Effector memory CD8-positive, alpha-beta T cell (primary cell): ENCODE results near the gene NEMF.
"Not testable (repeated sequence)": the region's sequence is repeated elsewhere in the genome, so short reads cannot be mapped to it uniquely, and the experiment has no call there.

ENCODE experiments used
- ATAC-seq: fragments of 150-1000 bp; cut with Tn5 transposase; replicated peaks from 2 replicates; pipeline ENCODE4 v1.10.0; 2021; ENCODE audit warnings: mild to moderate bottlenecking, moderate library complexity
- DNase-seq, 3 experiments: peaks; one replicate each; pipeline ENCODE4 v3.0.0; 2021
- H3K27ac Mint-ChIP-seq, 2 donors: one replicate each; pipeline ENCODE4 v1.8.0; 2022; ENCODE audit warnings: mild to moderate bottlenecking in 2 of 2, mixed read lengths in 2 of 2, moderate library complexity in 2 of 2
- H3K27me3 Mint-ChIP-seq, 2 donors: one replicate each; pipeline ENCODE4 v1.8.0; 2022; ENCODE audit warnings: mixed read lengths in 2 of 2
- H3K36me3 Mint-ChIP-seq: one replicate; pipeline ENCODE4 v1.8.0; 2022; ENCODE audit warnings: mild to moderate bottlenecking, moderate library complexity, mixed read lengths; ENCODE audit not compliant: insufficient read depth
- H3K4me1 Mint-ChIP-seq, 2 donors: one replicate each; pipeline ENCODE4 v1.8.0; 2022; ENCODE audit warnings: low read depth in 2 of 2, mixed read lengths in 2 of 2
- H3K4me3 Mint-ChIP-seq, 2 donors: one replicate each; pipeline ENCODE4 v1.8.0; 2022; ENCODE audit warnings: mild to moderate bottlenecking in 2 of 2, mixed read lengths in 2 of 2, moderate library complexity in 2 of 2
- H3K9me3 Mint-ChIP-seq, 2 donors: one replicate each; pipeline ENCODE4 v1.8.0; 2022; ENCODE audit warnings: mixed read lengths in 2 of 2

The NEMF gene

DNA sequence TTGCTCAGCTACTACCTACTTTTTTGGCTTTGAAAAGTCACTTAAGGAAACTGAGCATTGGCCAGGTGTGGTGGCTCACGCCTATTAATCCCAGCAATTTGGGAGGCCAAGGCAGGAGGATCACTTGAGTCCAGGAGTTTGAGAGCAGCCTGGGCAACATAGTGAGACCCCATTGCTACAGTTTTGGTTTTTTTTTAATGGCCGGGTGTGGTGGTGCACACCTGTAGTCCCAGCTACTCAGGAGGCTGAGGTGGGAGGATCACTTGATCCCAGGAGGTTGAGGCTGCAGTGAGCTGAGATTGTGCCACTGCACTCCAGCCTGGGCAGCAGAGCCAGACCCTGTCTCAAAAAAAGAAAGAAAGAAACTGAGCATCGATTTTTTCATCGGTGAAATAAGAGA, 116.9 kb downstream of the NEMF start:
- H3K27me3 Mint-ChIP-seq, H3K4me3 Mint-ChIP-seq, H3K27ac Mint-ChIP-seq, DNase-seq, H3K9me3 Mint-ChIP-seq, ATAC-seq, H3K4me1 Mint-ChIP-seq: not testable (repeated sequence)
- peaks cover 10% of the 10 kb centered on the region for H3K36me3 Mint-ChIP-seq

DNA sequence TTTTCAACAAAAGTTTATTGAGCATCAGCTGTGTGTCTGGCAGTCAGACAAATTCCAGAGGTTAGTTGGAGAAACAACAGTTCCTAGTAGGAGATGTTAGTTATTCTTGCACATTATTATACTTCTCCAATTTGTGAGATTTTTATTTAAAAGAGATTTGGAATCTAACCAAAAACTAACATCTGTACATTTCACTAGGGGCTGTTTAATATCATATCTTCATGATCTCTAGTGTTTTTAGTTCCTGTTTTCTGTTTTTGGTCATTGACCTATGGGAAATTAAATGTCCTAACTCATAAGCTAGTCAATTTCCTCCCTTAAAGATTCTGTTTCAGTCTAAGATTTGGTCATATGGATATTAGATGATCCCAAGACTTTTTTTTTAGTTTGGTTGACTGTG, 118.8 kb downstream of the NEMF start:
- Mint-ChIP-seq H3K4me3 (no peak overlapping the region), H3K27me3 (no peaks in the 10 kb centered on the region), H3K9me3 (no peaks in the 10 kb centered on the region), H3K36me3 (peaks cover 20% of the 10 kb centered on the region), H3K27ac (no peak overlapping the region), H3K4me1 (no peaks in the 10 kb centered on the region)
- ATAC-seq, result no peak
- no peak for DNase-seq

DNA sequence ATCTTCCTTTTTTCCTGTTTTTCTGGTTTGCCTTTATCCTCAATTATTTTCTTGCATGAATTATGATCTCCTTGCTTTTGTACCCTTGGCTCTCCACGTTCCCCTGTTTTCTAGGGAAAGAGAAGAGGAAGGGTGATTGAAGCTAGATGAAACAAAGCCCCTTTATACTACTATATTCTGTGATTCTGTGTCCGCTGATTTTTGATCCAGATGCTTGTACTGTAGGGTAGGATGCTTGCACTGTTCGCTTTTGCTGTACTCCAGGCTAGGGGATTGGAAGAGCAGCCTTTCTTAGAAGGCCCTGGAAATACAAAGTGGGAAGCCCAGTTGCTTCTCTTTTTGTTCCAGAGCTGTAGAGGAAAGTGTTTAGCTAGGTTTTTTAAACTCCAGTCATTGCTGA, 119.7 kb downstream of the NEMF start:
- Mint-ChIP-seq H3K27ac (no peak overlapping the region), H3K9me3 (no peaks in the 10 kb centered on the region), H3K4me1 (no peaks in the 10 kb centered on the region), H3K36me3 (peaks cover 16% of the 10 kb centered on the region), H3K27me3 (no peaks in the 10 kb centered on the region), H3K4me3 (no peak overlapping the region)
- ATAC-seq (no peak), DNase-seq (no peak)
